ENCODE results near the gene TRIO. TPM values are rescaled to one million over a fixed set of nuclear protein-coding genes. Genes with fewer than 3 reads are reported as not detected.
A peak's percentile ranks its signal among the peaks of the same experiment; 100 is the strongest.

TRIO gene
- total RNA-seq, 1 donor from 2014 or later = 148 TPM

DNA sequence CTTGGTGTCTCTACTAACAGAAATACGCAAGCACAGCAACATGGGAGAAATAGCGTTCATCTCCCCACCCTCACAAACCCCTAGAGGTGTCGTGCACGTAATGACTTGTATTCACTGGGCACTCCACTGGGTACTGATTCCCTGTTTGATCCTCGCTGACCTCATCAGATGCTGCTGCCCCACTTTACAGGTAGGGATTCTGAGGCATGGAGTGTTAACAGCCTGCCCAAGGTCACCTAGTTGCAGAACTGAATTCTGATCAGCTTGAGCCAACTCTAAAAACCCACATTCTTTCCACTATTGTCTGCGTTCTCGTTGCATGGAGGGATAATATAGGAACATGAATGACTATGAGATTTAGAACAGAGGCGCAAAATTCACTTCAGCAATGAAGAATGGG lies 96.3 kb downstream of the TRIO start:
- Histone ChIP-seq H3K4me3 (no peak overlapping the region), H3K27me3 (ENCODE audit: low read depth) (no peaks in the 10 kb centered on the region), H3K9me3 (no peaks in the 10 kb centered on the region), H3K27ac (no peak overlapping the region), H3K4me1 (peaks cover 16% of the 10 kb centered on the region), H3K36me3 (no peaks in the 10 kb centered on the region)
- DNase-seq (no peak), ATAC-seq (no peak)
- TF ChIP-seq, protein P1, sequence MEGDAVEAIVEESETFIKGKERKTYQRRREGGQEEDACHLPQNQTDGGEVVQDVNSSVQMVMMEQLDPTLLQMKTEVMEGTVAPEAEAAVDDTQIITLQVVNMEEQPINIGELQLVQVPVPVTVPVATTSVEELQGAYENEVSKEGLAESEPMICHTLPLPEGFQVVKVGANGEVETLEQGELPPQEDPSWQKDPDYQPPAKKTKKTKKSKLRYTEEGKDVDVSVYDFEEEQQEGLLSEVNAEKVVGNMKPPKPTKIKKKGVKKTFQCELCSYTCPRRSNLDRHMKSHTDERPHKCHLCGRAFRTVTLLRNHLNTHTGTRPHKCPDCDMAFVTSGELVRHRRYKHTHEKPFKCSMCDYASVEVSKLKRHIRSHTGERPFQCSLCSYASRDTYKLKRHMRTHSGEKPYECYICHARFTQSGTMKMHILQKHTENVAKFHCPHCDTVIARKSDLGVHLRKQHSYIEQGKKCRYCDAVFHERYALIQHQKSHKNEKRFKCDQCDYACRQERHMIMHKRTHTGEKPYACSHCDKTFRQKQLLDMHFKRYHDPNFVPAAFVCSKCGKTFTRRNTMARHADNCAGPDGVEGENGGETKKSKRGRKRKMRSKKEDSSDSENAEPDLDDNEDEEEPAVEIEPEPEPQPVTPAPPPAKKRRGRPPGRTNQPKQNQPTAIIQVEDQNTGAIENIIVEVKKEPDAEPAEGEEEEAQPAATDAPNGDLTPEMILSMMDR (IDR thresholded peaks at IDR 0.05) = no peak
- intact Hi-C loops (cut with DNase I) = no loop called here

DNA sequence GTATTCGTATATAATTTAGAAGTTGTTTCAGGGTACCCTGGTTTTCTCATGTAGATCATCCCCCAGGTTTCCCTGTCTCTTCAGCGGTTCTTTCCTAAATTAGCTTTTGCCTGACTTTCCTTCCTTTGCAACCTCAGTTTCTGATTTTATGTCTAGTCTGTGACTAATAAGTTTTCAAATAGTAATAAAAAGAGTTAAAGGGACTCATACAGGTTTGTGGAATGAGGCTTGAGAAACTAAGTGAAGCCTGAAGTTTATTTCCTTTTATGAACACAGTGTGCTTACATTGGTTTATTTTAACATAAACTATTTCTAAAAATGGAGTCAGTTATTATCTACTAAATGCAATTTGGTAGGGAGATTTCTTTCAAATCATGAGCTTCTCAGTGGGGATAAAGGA lies 96.8 kb downstream of the TRIO start:
- no peak overlapping the region for H3K27ac ChIP-seq
- intact Hi-C loops (cut with DNase I) = no loop called here
- DNase-seq (no peak), ATAC-seq (no peak)
- no peak overlapping the region for H3K4me3 ChIP-seq
- peaks cover 16% of the 10 kb centered on the region for H3K4me1 ChIP-seq
- no peaks in the 10 kb centered on the region for H3K9me3 ChIP-seq
- H3K36me3 ChIP-seq = no peaks in the 10 kb centered on the region
- no peaks in the 10 kb centered on the region for H3K27me3 ChIP-seq (ENCODE audit: low read depth)
- TF ChIP-seq, protein P1 (IDR thresholded peaks at IDR 0.05) = no peak

DNA sequence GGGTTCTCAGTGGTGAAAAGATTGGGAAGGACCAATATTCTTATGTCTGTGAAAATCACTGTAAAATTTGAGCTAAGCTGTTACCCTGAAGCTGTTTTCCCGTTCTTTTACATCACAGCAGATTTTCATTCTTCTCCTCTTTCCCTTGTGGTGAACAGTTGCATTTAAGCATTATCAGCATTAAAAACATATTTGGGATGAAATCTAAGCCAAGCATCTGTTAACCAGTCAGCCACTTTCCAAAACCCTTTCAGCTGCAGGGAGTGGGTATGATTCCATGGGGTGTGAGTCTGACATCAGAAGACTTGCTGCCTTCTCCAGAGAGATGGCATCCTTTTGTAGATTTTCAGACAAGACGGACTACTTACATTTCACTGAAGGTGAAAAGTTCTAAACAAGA lies 97.2 kb downstream of the TRIO start:
- H3K36me3 ChIP-seq = no peaks in the 10 kb centered on the region
- ATAC-seq = no peak
- H3K27ac ChIP-seq = no peak overlapping the region
- intact Hi-C loops (cut with DNase I) = no loop called here
- DNase-seq = no peak
- H3K9me3 ChIP-seq = no peaks in the 10 kb centered on the region
- TF ChIP-seq, protein P1 (IDR thresholded peaks at IDR 0.05) = no peak
- H3K4me1 ChIP-seq = peaks cover 12% of the 10 kb centered on the region
- H3K27me3 ChIP-seq (ENCODE audit: low read depth) = no peaks in the 10 kb centered on the region
- no peak overlapping the region for H3K4me3 ChIP-seq

DNA sequence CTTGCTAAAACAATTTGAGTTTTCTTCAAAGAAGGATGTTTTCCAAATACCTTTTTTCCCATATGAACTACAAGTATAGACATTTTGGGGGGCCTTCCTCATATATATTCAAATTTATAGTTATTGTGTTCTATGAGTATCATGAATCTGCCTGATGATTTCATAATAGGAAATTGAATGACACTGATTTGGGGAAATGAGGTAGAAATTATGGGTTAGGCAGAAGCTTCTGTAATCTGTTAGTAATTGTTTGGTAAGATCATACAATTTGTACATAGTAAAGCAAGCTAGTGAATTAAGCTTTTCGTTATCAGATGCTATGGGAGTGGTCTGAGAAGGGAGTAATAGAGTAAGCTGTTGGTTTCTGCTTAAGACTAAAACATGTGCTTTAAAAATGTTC lies 98.0 kb downstream of the TRIO start:
- Histone ChIP-seq H3K27ac (no peak overlapping the region), H3K36me3 (no peaks in the 10 kb centered on the region), H3K4me3 (no peak overlapping the region), H3K27me3 (ENCODE audit: low read depth) (no peaks in the 10 kb centered on the region), H3K4me1 (peaks cover 11% of the 10 kb centered on the region), H3K9me3 (no peaks in the 10 kb centered on the region)
- intact Hi-C loops (cut with DNase I) = no loop called here
- DNase-seq = no peak
- ATAC-seq = no peak
- TF ChIP-seq, protein P1 (IDR thresholded peaks at IDR 0.05) = no peak

DNA sequence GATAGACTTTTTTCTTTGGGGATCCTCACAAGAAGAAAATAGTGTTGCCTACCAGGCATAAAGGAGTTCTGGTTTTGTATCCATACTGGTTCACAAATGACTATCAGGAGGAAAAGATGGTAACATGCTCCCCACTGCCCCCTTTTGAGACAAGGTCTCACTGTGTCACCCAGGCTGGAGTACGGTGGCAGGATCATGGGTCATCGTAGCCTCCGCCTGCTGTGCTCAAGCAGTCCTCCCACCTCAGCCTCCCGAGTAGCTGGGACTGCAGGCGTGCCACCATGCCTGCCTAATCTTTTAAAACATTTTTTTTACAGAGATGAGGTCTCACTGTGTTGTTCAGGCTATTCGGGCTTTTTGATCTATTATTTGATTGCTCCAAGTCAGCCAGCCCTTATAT lies 99.3 kb downstream of the TRIO start:
- DNase-seq (no peak), ATAC-seq (no peak)
- TF ChIP-seq, protein P1 (IDR thresholded peaks at IDR 0.05) = no peak
- Histone ChIP-seq H3K9me3 (no peaks in the 10 kb centered on the region), H3K4me3 (no peak overlapping the region), H3K27me3 (ENCODE audit: low read depth) (no peaks in the 10 kb centered on the region), H3K4me1 (peaks cover 10% of the 10 kb centered on the region), H3K36me3 (no peaks in the 10 kb centered on the region), H3K27ac (no peak overlapping the region)
- intact Hi-C loops (cut with DNase I) = no loop called here

DNA sequence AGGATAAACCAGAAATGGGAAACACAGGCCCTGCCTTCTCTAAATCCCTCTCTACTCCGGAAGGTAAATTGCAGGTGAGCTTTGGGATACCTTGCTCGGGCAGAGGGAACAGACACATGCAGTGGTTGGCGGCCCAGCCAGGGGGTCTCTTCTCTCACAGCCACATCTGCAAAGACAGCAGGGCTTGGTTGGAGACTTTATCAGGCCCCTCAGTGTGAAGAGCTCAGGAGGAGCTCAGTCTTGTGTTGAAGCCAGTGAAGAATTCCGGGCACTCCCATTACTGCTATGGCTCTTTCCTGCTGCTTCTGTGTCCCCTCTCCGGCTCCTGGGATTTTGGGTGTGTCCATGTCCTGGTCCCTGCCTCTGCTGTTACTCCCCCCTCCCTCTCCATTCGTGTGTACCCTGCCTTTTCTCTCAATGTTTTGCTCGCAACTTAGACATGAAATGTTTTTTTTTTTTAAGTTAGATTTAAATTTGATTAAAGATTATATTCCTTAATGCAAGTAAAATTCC lies 99.8 kb downstream of the TRIO start:
- H3K4me1 ChIP-seq = peaks cover 5% of the 10 kb centered on the region
- no peak overlapping the region for H3K27ac ChIP-seq
- ATAC-seq (peak in 1 of 2 donors; percentile 19), DNase-seq (no peak)
- H3K9me3 ChIP-seq = no peaks in the 10 kb centered on the region
- H3K36me3 ChIP-seq = no peaks in the 10 kb centered on the region
- intact Hi-C loops (cut with DNase I) = no loop called here
- H3K27me3 ChIP-seq (ENCODE audit: low read depth) = no peaks in the 10 kb centered on the region
- H3K4me3 ChIP-seq = no peak overlapping the region
- TF ChIP-seq, protein P1 (IDR thresholded peaks at IDR 0.05) = no peak
